Adipose tissue (tissue), 3 donors: ENCODE data around the gene LSM5. TPM values are rescaled to one million over a fixed set of nuclear protein-coding genes. Genes with fewer than 3 reads are reported as not detected.

Source experiments
- H3K27ac ChIP-seq: one replicate; pipeline ENCODE4 v1.5.1; 2013; ENCODE audit warnings: low read depth, low read length
- WGBS, 3 donors: extraction: QIAGEN DNeasy Blood & Tissue Kit; methylation state at CpG; one replicate each; pipeline ENCODE4 v1.1.7; 2013; 5-methylcytosine and 5-hydroxymethylcytosine counted together
- polyA plus RNA-seq, 3 donors: library from polyadenylated mRNA; stranded (reverse); fragments of 200-250 nt; gene quantifications; one replicate each; pipeline ENCODE4 v1.2.3, GENCODE V29; 2013
- donor health status: healthy with polysubstance abuse.
- donor health status: Bipolar disorder and iron deficiency.
- donor health status: healthy.

LSM5 gene
- polyA plus RNA-seq = 10 to 100 TPM; 35.0 to 46.3 (median 43.6) TPM

- 0 to 1% (median 0%) methylated on average over 38 of the region's 38 CpGs for WGBS, 3 donors
- H3K27ac ChIP-seq = no peak within 1 kb of the TSS
Measured at GRCh38 chr7:32490127-32490796, at the start of gene LSM5. Gene LSM5, minus strand, starts transcription at chr7:32490380. Its CDS starts 15 bp downstream, at chr7:32490365.

DNA sequence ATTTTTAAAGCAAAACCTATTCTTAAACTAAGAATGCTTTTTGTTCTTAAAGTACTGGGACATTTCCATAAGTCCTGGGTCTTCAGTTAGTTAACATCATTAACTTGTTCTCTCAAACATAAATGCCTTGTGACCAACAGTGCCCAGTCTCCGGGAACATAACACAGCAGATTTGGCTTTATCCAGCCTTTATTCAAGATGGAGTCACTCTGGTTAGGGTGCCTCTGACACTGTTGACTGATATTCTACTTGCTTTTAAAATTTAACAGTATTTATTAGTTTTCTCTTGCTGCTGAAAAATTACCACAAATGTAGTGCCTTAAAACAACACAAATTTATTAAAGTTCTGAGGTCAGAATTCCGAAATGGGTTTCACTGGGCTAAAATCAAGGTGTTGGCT, 49.2 kb upstream of the LSM5 start:
- 91 to 97% (median 97%) methylated on average over 2 of the region's 2 CpGs for WGBS, 3 donors
- no peak overlapping the region for H3K27ac ChIP-seq

DNA sequence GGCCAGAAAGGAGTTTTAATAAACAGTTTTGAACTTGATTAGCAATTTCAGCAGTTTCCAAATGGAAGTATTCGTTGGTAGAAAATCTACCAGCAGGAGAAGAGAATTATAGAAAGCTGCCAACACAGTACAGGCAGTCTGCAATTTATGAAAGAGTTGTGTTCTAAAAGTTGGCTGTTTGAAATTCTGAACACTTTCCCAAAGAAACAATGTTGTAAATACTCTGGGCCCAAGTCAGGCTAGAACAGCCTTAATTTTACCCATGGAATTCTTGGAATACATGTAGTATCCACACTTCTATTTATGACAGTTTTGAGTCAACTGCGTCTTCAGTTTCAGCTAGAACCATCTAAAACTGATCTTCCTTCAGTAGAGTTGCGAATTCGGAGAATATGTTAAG, 47.6 kb upstream of the LSM5 start:
- 71 to 89% (median 86%) methylated on average over 4 of the region's 4 CpGs for WGBS, 3 donors
- H3K27ac ChIP-seq = no peak overlapping the region

DNA sequence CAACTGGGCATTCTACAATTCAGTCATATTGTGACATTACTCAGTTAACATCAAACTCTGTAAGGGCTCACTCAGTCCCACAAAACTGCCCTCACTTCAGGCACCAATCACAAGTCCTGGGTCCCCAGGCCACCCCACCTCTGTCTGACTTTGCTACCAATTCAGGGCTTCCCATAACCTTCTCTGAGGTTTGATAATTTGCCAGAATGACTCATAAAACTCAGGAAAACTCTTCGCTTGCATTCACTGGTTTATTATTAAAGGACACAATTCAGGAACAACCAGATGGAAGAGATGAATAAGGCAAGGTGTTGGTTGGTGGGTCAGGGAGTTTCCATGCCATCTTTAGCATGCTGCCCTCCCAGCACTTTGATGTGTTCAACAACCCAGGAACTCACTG, 46.4 kb upstream of the LSM5 start:
- no peak overlapping the region for H3K27ac ChIP-seq
- 0 to 18% (median 16%) methylated on average over 1 of the region's 1 CpG for WGBS, 3 donors

DNA sequence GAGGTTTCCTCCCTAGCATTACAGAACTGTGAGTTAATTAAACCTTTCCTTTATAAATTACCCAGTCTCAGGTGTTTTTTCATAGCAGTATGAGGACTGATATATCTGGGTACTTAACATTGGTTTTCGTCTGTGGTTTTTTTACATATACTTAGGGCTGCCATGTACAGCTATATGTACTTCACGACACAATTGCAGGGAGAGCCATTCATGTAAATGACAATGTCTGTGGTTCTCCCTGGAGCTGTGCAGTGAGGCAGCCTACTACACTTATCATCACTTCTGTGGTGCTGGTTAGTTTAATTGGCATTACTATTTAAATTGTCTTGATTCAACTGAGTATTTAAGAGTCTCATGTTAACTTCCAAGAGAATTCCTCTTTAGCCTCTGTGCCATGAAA, 45.8 kb upstream of the LSM5 start:
- no peak overlapping the region for H3K27ac ChIP-seq
- WGBS, 3 donors = 92 to 98% (median 97%) methylated on average over 2 of the region's 2 CpGs

DNA sequence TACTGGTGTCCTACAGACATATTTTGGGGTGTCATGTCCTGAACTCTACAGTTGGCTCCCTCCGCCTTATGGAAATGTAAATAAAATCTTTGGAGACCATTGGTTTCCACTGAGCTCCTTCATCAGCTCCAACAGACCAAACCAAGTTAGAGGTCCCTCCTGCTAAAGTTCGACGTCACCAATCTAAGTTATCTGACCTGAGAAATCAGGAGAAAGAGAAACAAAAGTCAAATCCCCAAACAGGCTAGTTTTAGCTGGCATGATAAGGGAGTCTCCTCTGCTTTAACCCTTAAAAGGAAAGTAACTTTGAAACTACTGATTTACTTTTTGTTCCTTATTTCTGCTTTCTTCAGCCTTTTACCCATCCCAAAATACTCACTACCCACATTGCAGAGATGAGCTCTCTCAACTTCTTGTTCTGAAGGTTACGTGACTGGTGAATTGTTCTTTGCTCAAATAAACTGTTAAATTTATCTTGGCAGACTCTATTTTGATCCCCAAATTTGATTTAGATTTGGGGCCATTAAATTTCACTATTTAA, 45.1 kb upstream of the LSM5 start:
- 72 to 97% (median 84%) methylated on average over 4 of the region's 4 CpGs for WGBS, 3 donors
- H3K27ac ChIP-seq = no peak overlapping the region

DNA sequence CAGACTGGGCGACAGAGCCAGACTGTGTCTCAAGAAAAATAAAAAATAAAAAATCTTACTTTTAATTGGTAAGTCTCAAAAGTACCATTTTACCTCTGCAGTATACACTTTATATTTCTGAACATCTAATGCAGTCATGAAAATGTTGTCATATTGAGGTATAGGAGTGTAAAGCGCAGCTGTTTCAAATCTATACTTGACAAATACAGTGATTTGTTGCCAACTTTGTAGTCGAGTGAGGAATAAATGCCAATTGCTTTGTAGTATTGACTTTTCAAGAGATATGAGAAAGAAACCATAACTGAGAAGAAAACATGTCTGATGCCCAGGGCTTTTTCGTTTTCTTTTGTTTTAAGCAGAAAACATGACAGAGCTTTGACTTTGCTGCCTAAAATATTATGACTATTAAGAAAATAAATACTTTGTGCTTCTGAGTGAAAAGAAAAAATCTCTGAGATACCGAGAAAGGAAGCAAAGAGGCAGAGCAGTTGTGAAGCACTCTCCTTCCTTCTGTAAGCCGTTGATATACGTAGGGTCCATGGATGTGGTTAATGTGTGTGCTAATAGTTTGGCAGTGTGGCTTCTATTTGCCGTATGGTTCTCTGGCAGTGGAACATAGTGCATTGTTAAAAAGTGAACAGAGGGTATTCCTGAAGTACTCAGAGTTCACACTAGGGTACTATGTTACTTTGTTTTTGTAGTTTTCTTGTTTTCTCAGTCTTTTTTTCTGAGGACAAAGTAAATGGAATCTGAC, 43.3 kb upstream of the LSM5 start:
- WGBS, 3 donors = 30 to 64% (median 62%) methylated on average over 8 of the region's 8 CpGs

GRCh38 chr7:32532716-32533115, 42.5 kb upstream of the LSM5 start:
- 91 to 95% (median 92%) methylated on average over 5 of the region's 5 CpGs for WGBS, 3 donors
- no peak overlapping the region for H3K27ac ChIP-seq

More for the DNA sequence above, 43.3 kb upstream of the LSM5 start:
- H3K27ac ChIP-seq = no peak overlapping the region

DNA sequence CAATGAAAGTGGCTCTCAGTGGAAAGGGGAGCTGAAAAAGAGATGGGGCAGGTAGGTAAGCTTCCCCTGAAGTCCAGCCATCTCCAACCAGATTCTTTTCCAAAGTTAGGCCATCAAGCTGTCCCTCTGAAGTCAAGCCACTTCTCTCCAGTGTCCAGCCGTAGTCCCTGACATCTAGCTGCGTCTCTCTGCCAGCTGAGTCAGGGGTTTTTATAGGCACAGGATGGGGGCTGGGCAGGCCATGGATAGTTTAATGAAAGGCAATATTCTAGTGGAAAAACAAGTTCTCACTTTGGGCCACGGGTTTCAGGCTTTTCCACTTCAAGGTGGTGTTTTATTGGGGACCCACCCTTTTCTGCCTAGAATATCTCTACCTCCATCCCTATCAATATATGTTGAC, 41.9 kb upstream of the LSM5 start:
- 79 to 91% (median 90%) methylated on average over 3 of the region's 3 CpGs for WGBS, 3 donors
- no peak overlapping the region for H3K27ac ChIP-seq

DNA sequence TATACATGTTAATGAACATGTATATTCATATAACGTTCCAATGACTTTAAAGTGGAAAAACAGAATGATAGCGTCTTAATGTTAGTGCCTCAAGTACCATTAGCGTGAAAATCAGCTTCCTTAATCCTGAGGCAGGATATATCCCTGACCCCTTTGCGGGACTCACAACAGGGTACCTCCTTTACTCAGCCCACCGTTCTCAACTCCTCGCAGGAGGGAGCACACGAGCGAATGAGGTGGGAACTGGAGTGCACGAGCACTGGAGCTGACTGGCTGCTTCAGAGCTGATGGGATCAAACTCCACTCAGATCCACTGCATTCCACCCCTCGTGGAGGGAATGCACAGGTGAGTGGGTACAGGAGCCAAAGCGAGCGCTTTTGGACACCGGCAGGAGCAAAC, 41.2 kb upstream of the LSM5 start:
- 93 to 95% (median 94%) methylated on average over 13 of the region's 13 CpGs for WGBS, 3 donors
- no peak overlapping the region for H3K27ac ChIP-seq

DNA sequence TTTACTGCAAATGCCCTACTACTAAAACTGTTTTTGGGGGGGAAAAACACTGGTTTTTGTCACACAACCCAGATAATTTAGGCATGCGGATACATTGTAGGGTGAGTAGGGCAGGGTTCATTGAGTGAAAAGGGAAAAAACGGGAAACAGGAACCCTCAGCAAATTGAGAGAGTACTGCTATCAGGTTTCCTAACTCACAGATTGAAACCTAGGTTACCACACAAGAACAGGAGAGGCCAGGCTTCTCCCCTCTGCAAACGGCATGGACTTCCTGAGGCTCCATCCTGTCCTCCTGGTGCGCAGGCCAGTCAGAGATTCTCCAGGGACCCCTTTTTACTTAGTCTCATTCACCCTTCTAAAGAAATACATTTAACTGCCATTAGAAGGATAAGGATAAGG, 35.7 kb upstream of the LSM5 start:
- H3K27ac ChIP-seq = no peak overlapping the region
- 61 to 95% (median 73%) methylated on average over 4 of the region's 4 CpGs for WGBS, 3 donors

DNA sequence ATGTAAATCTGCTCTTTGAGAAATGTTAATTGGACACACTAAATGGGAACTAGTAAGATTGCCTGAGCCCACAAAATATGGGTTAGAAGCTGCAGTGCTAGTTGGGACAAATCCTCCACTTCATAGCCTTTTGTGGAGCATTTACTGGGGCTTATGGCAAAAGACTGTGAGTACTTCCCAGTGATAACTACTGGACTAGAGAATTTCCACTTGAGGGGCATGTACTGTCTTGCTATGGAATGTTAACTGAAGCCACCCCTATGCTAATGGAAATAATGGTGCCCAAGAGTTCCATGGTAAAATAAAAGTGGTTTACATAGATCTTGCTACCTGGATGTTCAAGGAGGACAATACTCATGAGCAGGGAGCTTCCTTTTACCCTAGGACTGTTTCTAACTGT, 34.5 kb upstream of the LSM5 start:
- no peak overlapping the region for H3K27ac ChIP-seq

GRCh38 chr7:32522746-32523530, 32.8 kb upstream of the LSM5 start:
- WGBS, 3 donors = 94 to 97% (median 96%) methylated on average over 6 of the region's 6 CpGs
- no peak overlapping the region for H3K27ac ChIP-seq

DNA sequence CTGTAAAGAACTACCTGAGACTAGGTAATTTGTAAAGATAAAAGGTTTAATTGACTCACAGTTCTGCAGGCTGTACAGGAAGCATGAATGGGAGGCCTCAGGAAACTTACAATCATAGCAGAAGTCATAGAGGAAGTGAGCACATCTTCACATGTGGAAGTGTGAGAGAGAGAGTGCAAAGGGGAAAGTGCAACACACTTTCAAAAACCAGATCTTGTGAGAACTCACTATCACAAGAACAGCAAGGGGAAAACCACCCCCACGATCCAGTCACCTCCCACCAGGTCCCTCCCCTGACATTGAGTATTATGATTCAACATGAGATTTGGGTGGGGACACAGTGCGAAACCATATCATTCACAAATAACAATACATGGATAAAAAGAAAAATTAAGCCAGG, 29.6 kb upstream of the LSM5 start:
- WGBS, 3 donors = 81 to 99% (median 98%) methylated on average over 2 of the region's 2 CpGs
- H3K27ac ChIP-seq = no peak overlapping the region

GRCh38 chr7:32518534-32519140, 28.5 kb upstream of the LSM5 start:
- H3K27ac ChIP-seq = no peak overlapping the region
- WGBS, 3 donors = 86 to 90% (median 89%) methylated on average over 2 of the region's 2 CpGs

DNA sequence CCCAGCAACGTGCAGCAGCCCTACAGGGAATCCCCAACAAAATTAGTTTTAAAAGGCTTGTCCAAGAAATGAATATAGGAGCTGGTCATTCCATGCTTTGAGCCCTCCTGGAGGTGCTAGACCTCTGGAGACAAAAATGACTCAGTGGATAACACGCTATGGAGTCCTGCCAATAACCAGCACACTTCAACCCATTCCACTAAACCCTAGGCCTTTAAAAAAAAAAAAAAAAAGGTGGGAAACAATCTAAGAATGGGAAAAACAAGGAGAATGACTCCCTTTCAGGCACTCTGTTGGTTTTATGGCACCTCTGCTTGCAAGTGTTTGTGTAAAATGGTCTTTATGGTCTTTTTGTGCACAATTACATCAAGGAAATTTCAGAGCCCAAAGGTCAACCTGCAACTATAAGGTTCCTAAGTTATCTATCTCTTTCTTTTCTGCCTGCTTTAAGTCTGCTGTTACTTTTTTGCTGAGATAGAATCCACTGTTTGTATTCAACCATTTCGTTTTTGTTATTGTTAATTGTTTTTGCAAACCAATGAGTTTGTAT, 26.4 kb upstream of the LSM5 start:
- WGBS, 3 donors = 82 to 89% (median 88%) methylated on average over 3 of the region's 3 CpGs
- no peak overlapping the region for H3K27ac ChIP-seq

DNA sequence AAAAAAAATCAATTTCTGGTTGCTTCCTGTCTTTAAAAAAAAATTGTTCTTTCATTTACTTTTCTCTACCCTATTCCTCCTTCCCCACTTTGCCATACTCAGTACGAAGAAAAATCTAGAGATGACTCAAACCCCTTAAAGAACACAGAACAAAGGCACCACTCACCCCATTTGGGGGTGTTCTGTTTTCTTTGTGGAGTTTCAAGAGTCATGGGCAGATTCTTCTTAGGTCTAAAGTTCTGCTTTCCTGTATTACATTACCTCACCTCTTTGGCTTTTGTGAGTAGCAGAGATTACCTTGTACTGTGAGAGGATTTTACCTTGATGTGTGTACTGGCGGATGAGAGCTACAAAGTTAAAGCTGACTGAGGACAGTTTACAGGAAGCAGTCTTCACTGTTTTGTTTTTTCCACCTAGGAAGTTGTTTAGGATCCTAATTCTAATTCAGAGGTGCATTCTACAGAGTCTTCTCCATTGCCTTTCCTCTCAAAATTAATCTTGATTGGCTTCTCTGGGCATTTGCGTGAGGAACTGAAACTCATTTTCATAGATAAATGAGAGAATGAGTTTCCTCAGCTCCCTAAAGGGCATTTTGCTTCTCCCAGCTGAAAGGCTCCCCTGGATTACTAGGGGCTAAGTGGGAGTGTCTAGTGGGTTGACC, 25.8 kb upstream of the LSM5 start:
- WGBS, 3 donors = 69 to 98% (median 90%) methylated on average over 3 of the region's 3 CpGs
- no peak overlapping the region for H3K27ac ChIP-seq

- 92 to 100% (median 100%) methylated on average over 1 of the region's 1 CpG for WGBS, 3 donors
- no peak overlapping the region for H3K27ac ChIP-seq
Measured at GRCh38 chr7:32513210-32513609, 23.0 kb upstream of the LSM5 start.
